Adipose tissue (tissue), 3 donors: ENCODE measurements around the gene TRIM62. TPM values are rescaled to one million over a fixed set of nuclear protein-coding genes. Genes with fewer than 3 reads are reported as not detected.

Experiments
- H3K27ac ChIP-seq: one replicate; pipeline ENCODE4 v1.5.1; 2013; ENCODE audit warnings: low read depth, low read length
- WGBS, 3 donors: extraction: QIAGEN DNeasy Blood & Tissue Kit; methylation state at CpG; one replicate each; pipeline ENCODE4 v1.1.7; 2013; 5-methylcytosine and 5-hydroxymethylcytosine counted together
- polyA plus RNA-seq, 3 donors: library from polyadenylated mRNA; stranded (reverse); fragments of 200-250 nt; gene quantifications; one replicate each; pipeline ENCODE4 v1.2.3, GENCODE V29; 2013
- donor health status: healthy with polysubstance abuse.
- donor health status: Bipolar disorder and iron deficiency.
- donor health status: healthy.

TRIM62 gene
- polyA plus RNA-seq, 3 donors = 1.8 to 3.3 (median 1.8) TPM

DNA sequence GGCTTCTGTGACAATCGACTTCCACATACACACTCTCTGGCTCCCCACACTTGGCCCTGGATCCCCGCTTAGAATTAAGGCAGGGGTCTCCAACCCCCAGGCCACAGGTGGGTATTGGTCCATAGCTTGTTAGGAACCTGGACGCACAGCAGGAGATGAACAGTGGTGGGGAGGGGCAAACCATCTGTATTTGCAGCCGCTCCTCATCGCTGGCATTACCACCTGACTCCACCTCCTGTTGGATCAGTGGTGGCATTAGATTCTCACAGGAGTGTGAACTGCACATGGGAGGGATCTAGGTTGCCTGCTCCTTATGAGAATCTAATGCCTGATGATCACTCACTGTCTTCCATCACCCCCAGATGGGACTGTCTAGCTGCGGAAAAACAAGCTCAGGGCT is 16.0 kb downstream of the TRIM62 start:
- H3K27ac ChIP-seq = no peak overlapping the region
- WGBS, 3 donors = 92 to 96% (median 92%) methylated on average over 6 of the region's 6 CpGs

- H3K27ac ChIP-seq = no peak overlapping the region
- 83 to 89% (median 88%) methylated on average over 21 of the region's 21 CpGs for WGBS, 3 donors
Observed at GRCh38 chr1:33165209-33165608, 16.6 kb downstream of the TRIM62 start.

DNA sequence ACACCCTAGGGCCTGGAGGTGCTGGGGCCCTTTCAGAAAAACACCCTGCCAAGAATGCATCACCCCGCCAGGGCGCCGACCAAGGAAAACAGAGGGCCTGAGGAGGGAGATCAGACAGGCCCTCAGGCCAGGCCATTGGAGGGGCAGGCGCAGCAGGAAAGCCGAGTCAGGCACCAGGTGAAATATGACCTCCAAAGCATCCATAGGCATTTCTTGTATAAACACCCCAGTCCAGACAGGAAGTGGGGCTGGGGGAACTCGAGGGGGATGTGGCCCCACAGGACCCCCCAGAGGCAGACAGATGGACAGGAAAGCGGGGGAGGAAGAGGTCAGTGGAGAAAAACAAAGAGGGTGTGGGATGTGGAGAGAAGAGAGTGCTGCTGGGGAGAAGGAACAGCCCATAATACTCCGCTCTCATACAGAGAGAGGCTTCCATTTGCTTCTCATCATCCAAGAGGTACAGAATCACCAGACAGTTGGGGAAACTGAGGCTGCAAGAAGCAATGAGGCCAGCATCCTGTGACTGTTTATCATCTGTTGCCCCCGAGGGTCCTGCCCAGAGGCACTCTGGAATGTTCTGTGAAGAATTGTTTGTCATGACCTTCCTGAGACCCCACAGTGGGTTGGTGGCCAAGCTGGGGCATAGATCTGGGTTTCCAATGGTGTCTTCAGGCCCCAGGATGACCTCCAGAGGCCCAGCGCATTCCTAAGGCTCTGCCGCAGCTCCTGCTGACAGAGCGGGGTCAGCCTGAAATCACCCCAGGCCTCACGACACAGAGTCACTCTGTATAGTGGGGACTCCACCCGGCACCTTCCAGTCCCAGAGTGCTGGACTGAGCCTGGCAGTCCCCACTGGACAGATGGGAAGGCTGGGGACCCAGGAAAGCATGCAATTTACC is 18.0 kb downstream of the TRIM62 start:
- 76 to 82% (median 81%) methylated on average over 14 of the region's 14 CpGs for WGBS, 3 donors
- H3K27ac ChIP-seq = no peak overlapping the region

GRCh38 chr1:33162141-33162540 is 19.7 kb downstream of the TRIM62 start:
- no peak overlapping the region for H3K27ac ChIP-seq
- 93 to 97% (median 94%) methylated on average over 2 of the region's 2 CpGs for WGBS, 3 donors

- no peak overlapping the region for H3K27ac ChIP-seq
- 20 to 63% (median 26%) methylated on average over 25 of the region's 25 CpGs for WGBS, 3 donors
Observed at GRCh38 chr1:33161061-33161681, 20.7 kb downstream of the TRIM62 start.

GRCh38 chr1:33159577-33159976 is 22.3 kb downstream of the TRIM62 start:
- 97% methylated on average over 26 of the region's 26 CpGs for WGBS, 3 donors
- no peak overlapping the region for H3K27ac ChIP-seq

GRCh38 chr1:33158366-33158765 is 23.5 kb downstream of the TRIM62 start:
- WGBS, 3 donors = 96 to 99% (median 96%) methylated on average over 3 of the region's 3 CpGs

DNA sequence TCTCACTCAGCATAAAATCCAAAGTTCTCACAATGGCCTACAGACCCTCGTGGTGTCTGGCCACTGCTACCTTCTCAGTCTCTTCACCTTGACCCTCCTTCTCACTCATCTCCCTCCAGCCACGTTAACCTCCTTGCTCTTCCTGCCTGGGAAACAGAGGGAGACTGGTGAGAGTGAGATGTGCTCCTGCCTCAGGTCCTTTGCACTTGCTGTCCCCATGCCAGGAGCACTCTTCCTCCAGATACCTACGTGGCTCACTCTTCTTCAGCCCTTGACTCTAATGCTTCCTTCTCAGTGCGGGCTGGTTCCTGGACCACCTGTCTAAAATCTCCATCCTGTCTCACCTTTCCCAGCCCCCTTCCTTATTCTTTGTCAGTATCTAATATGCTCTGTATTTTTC is 24.7 kb downstream of the TRIM62 start:
- 94 to 95% (median 94%) methylated on average over 4 of the region's 4 CpGs for WGBS, 3 donors
- H3K27ac ChIP-seq = no peak overlapping the region

More at GRCh38 chr1:33158366-33158765, 23.5 kb downstream of the TRIM62 start:
- no peak overlapping the region for H3K27ac ChIP-seq

DNA sequence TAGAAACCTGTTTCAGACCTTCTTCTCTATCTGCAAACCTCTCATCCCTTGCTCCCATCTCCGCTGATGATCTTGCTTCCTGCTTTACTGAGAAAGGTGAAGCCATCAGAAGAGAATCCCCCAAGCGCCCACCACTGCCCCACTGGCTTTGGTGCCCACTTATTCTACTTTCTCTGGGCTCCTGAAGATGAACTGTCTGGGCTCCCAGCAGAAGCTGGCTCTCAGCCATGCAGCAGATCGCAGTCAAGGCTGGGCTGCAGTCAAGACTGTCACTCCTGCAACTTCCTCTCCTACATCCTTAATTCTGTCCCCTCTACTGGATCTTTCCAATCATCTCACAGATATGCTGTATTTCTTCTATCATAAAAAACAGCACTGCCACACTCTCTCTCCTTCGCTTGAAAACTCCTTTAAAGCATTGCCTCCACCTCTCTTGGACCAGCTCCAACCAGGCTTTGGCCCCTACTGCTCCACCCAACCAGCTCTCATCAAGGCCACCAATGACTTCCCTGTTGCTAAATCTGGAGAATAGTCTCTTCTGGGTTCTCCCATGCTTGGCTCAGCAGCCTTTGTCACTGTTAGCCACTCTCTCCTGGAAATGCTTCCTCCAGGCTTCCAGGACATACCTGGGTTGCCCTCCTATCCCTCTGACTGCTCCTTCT is 25.8 kb downstream of the TRIM62 start:
- no peak overlapping the region for H3K27ac ChIP-seq
- 61 to 68% (median 64%) methylated on average over 4 of the region's 4 CpGs for WGBS, 3 donors

- no peak overlapping the region for H3K27ac ChIP-seq
- 88 to 96% (median 92%) methylated on average over 2 of the region's 2 CpGs for WGBS, 3 donors
Observed at GRCh38 chr1:33153650-33154049, 28.2 kb downstream of the TRIM62 start.

GRCh38 chr1:33152685-33153432 is 29.0 kb downstream of the TRIM62 start:
- no peak overlapping the region for H3K27ac ChIP-seq
- 70 to 89% (median 84%) methylated on average over 2 of the region's 2 CpGs for WGBS, 3 donors

DNA sequence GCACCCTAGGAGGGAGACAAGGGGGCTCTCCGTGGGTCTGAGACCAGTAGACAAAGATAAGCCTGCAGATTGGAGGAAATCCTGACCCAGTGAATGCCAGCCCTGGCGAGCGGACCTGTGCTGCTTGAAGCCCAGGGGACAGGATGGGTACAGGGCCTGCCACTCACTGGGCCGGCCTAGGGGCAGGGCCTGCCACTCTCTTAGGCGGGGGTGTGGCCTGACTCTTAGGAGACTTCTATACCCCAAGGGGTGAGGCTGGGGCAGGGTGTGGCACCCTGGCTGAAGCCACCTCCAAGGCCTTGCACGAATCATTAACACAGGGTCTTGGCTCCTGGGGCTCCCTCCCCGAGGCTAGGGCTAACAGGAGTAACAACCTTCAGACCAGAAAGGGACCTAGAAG is 30.7 kb downstream of the TRIM62 start:
- WGBS, 3 donors = 76 to 87% (median 84%) methylated on average over 7 of the region's 7 CpGs
- no peak overlapping the region for H3K27ac ChIP-seq

- 83 to 94% (median 89%) methylated on average over 4 of the region's 4 CpGs for WGBS, 3 donors
- no peak overlapping the region for H3K27ac ChIP-seq
Observed at GRCh38 chr1:33150522-33150921, 31.3 kb downstream of the TRIM62 start.

DNA sequence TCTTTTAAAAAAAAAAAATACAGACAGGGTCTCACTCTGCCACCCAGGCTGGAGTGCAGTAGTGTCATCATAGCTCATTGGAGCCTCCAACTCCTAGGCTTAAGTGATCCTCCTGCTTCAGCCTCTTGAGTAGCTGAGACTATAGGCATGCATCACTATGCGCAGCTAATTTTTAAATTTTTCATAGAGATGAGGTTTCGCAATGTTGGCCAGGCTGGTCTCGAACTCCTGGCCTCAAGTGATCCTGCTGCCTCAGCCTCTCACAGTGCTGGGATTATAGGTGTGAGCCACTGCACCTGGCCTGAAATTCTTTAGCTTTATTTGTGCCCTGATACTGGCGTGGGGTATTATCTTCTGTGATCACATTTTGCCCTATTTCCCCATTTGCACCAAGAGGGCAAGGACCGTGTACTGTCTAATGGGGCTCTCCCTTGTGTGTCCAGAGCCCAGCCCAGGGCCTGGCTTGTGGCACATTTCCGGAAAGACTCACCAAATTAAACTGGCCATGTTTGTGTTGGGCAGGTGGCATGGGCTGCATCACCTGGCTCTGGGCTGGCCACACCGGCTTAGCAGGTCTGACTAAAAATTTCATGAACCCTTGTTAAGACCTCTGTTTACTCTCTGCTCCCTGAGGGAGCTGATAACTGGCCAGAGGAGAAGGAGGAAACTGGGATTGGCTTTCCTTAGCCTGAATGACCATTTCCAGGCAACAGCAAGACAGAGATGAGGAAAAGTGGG is 32.2 kb downstream of the TRIM62 start:
- H3K27ac ChIP-seq = no peak overlapping the region
- WGBS, 3 donors = 73 to 95% (median 92%) methylated on average over 7 of the region's 7 CpGs

DNA sequence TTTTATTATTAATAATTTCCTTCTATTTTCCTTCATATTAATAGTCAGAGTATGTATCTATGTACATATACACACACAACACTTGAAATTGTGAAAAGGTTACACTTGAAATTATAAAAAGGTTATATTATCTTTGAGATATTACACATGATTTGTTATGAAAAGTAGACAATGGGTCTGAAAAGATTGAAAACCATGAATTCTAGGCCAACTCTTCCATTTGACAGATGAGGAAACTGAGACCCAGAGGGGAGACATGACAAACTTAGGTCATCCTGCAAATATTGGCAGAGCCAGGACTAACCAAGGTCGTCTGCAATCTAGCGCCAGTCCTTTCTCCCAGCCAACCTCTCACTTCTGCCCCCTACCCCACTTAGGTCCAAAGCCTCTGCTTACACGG is 33.2 kb downstream of the TRIM62 start:
- 84 to 96% (median 95%) methylated on average over 3 of the region's 3 CpGs for WGBS, 3 donors

DNA sequence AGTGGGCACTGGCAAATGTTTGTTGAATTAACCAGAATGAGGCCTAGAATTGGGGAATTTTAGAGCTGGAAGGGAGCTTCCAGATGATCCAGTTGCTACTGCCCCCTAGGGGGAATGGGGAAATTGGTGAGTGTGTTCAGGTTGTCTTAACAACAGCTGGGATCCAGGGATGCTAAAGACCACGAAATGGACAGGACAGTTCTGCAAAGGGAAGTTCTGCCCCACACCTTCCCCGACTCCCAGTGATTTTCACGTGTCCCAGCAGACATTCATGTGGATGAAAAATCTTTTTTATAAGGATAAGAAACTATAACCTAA is 33.9 kb downstream of the TRIM62 start:
- 76 to 85% (median 83%) methylated on average over 3 of the region's 3 CpGs for WGBS, 3 donors
- no peak overlapping the region for H3K27ac ChIP-seq

More for the DNA sequence above, 33.2 kb downstream of the TRIM62 start:
- H3K27ac ChIP-seq = no peak overlapping the region

GRCh38 chr1:33147275-33147996 is 34.4 kb downstream of the TRIM62 start:
- 97 to 98% (median 97%) methylated on average over 30 of the region's 30 CpGs for WGBS, 3 donors
- H3K27ac ChIP-seq = no peak overlapping the region
